ENCODE results near the gene AKR1E2.

The AKR1E2 gene

DNA sequence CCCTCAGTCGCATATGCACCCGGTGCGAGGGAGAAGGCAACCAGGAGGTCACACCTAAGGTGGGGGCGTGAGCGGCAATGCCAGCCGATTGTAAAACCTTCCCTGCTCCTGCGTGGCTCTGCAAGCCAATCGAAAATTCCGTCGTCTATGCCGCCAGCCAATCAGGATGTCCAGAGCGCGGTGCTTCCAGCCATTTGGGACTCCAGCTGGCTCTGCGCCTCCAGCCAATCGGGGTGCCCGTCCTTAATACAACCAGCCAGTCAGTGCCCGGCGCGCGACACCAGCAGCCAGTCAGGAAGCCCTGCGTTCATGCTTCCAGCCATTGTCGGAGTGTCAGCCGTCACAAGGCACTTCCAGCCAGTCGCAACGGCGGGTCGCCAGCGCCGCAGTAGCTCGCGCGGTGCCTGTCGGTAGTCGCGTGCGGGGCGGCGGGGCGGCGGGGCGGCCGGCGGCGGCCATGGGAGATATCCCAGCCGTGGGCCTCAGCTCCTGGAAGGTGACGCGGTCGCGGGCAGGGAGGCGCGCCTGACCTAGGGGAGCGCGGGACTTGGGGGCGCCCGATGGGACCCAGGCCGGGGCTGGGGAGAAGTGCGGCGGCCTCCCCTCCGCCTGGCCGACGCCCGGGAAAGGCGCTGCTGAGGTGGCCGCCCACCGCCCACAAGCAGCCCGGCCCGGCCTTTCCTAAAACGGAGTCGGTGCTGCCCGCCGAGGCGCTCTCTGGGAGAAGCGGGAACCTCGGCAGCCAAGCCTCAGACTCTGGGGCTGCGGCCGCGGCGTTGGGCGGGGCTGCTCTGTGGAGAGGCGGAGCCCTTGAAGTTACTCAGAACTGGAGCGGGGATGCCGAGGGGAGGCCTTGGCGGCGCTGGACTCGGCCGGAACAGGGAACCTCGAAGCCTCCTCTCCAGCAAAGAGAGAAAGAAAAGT, at the start of gene AKR1E2:
TSS of gene AKR1E2 (plus strand) at position 340 of the 924 bp plus-strand sequence. CDS start at position 458, 118 bp downstream.
- DNase-seq (ENCODE audit: low read depth): peak; percentile 81

DNA sequence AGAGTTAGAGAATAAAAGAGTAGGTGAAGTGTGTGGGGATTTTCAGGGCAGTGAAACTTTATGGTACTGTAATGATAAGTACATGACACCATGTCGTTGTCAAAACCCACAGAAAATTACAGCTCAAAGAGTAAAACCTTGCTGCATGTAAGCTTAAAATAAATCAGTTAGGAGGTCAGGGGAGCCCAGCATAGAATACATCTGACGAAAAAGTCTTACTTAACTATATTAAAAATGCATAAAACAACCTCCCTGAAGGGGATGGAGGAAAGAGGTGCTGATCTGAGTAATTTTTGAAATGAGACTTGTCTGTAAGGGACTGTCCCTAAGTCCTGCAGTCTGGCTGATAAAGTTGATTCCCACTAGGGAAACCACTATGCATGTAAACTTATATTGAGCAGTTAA, 49.8 kb upstream of the AKR1E2 start:
- no peak for DNase-seq (ENCODE audit: low read depth)

DNA sequence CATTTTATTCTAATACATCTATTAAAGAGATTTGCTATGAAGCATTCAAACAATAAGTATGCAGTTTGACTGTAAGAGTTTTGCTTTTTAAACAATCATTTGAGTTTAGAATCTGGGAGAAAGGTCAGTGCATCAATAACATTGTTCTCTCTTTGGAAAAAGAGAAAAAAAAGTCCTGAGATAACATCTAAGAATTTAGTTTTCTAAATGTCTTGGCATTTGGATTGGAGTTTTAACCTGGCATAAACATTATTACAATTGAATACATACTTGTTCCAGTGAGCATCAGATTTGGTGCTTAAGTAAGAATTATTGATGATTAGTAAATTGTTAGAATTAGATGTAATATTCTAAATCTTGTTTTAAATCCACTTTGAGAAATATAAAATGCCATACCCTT, 47.2 kb upstream of the AKR1E2 start:
- DNase-seq (ENCODE audit: low read depth): no peak

DNA sequence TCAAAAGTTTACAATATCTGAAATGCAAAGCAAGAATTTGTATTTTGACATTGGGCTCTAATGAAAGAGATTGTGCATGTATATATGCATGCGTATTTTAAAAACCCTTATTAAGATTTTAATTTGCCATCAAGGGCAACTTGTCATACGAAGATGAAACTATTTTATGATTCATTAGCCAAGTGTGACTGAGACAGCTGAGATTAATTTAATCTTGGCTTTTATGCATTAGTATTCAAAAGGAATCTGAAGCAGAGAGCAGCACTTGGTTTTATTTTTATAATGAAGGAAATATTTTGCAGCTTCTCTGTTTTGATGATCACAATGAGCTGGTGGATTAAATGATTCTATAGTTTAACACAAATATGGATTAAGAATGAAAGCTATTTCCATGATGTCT, 45.9 kb upstream of the AKR1E2 start:
- no peak for DNase-seq (ENCODE audit: low read depth)

DNA sequence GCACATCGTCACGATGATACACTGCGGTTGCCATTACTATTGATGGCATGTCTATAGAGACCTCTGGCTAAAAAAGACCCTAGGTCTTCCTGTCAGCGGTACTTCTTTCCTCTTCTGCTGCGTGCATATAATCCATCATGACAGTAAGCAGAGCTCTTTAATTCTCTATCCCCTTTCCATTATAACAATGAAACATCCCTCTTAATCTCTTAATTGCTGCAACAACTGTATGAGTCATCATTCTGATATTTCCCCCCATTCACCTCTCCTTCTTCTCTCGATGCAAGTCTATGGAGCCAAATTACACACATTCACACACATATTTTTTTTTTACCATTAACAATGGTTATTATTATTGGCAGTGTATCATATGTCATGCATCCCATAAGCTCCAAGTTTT, 45.2 kb upstream of the AKR1E2 start:
- DNase-seq (ENCODE audit: low read depth): no peak

DNA sequence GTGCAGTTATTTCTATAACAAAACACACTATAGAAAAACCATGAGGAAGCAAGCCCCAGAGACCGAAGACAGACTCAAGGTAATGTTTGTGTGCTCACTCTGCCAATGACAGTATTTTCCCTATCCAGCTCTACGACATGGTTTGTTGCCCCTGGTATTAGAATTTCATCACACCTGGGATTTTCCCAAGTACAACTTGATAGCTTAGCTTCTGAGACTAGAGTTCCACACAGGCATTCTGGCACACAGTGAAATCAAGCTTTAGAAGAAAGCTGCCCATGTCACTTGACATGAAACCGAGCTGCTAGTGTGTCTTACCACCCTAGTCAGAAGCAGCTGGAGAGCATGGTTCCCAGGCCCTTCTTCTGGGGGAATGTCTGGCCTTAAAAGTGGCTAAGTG, 44.1 kb upstream of the AKR1E2 start:
- no peak for DNase-seq (ENCODE audit: low read depth)

DNA sequence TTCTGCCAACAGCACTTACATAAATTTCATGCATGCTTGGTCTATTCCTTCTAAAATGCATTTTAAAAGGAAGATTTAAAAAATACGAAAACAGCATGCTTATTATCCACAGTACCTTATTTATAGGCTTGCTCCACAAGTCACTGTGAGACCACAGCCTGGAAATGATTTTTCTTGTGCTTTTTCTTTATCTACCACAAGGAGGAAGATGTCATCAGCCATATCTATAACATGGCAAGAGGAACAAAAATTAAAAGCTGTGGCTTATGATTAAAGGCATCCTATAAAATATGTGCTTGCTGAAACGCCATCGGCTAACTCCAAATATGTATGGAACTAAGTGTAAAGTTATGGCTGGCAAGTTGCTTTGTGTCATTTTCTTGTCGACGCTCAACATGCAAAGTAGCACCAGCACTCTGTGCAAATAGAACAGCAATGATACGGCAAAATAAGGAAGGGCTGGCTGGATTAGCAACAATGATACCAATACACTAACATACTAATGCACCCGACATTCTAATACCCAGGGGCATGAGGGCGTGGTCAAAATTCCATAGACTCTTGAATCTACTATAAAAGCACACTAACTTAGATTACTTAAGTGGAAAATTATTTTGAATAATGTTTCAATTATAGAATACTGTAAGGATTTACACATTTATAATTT, 41.2 kb upstream of the AKR1E2 start:
- DNase-seq (ENCODE audit: low read depth): no peak

DNA sequence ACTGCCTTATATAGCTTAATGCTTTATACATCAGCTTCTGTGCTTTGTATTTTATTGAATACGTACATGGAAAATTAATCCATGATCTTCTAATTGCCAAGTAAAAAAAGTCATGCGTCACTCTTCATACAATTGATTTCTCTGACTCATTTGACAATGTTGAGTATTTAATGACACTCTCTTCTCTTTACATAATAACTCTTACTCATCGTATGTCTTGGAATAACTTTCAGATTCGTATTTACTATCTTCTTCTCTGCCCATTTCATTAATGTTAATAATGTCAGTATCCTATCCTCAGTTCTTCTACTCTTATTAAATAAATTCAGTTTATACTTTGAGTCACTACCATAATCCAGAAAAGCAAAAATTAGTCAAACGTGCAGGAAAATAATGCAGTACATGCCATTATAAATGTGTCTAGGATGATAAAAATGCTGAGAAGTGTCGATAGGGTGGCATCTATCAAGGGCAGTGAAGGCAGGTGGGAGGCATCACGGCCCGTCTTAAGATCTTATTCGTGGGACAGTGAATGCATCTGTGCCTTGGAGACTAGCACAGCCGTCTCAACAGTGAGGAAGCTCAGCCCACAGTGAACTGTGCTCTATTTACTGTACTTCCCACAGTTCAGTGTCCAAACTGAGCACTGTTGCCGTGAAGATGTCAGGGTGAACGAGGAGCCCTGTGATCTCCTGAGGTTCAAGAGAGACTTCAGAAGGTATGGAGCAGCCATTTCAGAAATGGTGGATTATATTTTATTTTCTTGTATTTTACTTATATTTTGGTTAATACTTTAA, 39.8 kb upstream of the AKR1E2 start:
- no peak for DNase-seq (ENCODE audit: low read depth)

DNA sequence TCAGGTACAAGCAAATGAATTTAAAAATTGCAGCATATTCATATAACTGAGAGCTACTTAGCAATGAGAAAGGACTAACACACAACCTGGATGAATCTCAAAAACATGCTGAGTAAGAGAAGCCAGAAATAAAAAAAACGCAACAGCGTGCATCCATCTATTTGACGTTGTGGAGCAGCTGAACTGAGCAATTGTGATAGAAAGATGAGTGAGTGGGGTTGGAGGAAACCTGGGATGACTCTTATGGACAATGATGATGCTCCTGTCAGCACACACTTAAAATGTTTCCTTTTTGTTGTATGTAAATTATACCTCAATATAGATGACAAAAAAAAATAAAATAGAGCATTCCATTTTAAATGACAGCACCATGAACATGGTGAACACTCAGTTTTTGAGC, 36.0 kb upstream of the AKR1E2 start:
- no peak for DNase-seq (ENCODE audit: low read depth)

DNA sequence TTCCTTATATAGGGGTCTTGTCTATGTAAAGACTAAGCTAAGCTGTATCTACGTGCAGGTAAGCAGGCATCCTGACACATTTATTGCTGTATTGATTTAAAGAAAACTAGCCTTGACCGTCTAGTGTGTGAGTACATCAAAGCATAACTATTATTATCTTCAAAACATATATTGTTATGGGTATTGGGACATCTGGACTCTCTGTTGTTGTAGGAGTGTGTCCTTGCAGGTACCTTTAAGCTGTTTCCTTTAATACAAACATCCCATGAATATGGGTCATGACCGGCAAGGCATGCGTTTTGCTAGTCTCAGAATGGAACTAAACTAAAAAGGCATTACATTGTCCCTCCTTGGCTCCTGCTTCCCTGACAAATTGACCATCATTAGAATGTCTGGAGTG, 35.1 kb upstream of the AKR1E2 start:
- DNase-seq (ENCODE audit: low read depth): no peak

DNA sequence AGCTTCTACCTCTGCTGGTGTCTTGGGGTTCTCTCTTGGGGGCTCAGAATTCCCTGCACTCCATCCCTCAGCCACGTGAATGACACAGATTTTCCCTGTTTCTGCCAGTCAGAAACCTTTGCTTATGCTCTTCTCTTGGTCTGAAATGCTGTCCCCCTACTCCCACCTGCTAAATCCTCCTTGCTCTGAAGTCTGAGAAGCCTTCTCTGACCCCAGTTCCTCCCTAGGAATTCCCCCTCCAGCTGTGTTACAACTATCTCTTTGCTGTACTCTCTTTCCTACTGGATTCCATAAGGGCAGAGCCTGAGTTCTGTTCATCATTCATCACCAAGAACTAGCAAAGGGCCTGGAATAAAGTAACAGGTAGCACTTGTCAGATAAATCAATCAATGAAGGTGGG, 33.6 kb upstream of the AKR1E2 start:
- DNase-seq (ENCODE audit: low read depth): no peak

DNA sequence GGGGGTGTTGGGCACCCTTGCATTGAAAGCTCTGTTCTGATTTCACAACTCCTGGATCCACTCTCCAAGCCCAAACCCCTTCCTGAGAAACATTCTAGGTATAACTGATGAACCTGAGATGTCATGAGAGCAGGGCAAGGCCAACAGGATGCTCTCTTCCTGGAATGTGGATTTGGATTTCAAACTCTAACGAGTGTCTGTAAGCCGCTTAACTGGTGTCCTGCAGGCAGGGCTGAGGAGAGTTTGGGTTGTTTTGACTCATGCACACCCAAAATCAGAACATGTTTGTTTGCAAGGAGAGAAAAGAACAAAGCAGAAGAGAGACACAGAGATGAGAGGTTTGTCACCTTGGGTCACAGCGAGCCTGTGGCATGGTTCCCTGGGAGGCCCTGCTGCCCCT, 24.6 kb upstream of the AKR1E2 start:
- DNase-seq (ENCODE audit: low read depth): no peak

DNA sequence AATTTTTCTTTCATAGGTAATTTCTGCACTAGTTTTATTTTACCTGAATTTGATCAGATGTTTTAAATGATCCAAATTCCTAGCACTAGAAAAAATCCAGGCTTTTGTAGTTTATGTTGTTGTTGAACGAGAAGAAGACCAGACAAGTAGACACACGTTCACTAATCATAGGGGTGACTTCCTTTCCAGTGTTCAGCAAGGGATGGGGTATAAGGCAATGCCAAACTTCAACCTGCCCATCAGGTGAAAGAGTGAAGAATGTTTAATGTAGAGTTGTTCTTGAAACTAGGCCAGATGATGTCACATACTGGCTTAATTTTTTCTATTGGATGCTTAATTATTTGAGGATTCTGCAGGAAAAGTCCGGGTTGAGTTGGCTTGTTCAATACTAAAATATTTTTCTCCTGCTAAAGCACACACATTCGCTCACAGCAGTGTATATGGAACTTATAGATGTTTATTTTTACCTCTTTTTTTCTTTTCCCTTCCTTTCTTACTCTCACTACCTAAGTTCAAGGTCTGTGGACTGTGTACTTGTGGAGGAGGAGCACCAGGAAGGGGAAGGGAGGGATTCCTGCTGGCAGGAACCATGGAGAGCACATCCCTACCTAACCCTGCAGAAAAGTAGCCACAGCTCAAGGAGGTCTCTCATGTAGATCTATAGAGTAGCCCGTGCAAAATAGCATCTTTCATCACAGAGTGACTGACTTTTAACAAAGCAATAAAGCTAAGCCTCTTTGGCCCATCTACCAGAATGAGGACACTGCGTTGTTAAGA, 23.1 kb upstream of the AKR1E2 start:
- no peak for DNase-seq (ENCODE audit: low read depth)

DNA sequence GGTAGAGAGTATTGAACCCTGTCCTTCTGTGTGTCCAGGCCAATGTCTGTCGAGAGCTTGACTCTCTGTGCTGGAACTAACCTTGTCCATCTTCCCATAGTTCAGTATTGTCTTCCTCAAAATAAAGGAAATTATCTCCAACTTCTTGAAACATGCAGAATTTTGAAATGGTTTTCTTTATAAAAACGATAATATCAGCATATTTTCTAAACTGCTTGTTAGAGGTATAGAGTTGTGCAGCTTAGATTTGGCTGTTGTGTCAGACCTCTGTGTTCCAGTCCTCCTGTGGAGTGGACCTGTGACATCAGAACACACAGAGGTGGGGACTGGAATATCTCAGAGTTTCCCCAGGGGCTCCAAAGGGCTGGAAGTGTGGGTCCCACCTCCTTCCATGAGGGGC, 22.2 kb upstream of the AKR1E2 start:
- no peak for DNase-seq (ENCODE audit: low read depth)

DNA sequence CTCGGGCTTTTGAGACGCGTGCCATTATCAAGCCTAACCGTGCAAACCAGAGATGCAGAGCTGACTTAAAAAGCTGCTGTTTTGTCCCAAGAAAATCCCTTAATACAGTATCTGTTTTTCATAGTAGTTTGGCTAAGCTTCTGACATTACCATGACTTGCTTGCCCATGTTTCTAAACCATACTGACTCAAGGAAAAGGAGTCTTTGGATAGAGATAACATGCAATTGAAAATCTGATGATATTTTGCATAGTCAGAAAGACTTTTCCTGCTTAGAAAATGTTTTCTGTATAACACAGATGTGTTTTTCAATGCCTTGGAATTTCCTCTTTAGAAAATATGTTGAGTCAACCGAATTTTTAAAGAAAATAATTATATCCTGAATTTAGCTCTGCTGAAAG, 21.5 kb upstream of the AKR1E2 start:
- DNase-seq (ENCODE audit: low read depth): peak; percentile 60

DNA sequence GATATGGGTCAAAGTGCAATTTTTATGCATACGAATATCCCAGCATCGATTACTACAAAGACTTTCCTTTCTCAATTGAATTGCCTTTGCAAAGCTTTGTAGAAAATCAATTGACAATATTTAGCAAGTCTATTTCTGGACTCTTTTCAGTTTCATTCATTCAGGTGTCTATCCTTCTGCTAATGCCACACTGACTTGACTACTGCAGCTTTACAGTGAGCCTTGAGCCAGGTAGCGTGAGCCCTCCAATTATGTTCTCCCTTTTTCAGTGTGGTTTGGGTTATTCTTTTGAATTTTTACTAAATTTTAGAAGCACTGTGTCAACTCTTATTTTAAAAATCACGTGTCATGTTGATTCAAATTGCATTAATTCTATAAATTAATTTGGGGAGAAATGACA, 19.5 kb upstream of the AKR1E2 start:
- no peak for DNase-seq (ENCODE audit: low read depth)

DNA sequence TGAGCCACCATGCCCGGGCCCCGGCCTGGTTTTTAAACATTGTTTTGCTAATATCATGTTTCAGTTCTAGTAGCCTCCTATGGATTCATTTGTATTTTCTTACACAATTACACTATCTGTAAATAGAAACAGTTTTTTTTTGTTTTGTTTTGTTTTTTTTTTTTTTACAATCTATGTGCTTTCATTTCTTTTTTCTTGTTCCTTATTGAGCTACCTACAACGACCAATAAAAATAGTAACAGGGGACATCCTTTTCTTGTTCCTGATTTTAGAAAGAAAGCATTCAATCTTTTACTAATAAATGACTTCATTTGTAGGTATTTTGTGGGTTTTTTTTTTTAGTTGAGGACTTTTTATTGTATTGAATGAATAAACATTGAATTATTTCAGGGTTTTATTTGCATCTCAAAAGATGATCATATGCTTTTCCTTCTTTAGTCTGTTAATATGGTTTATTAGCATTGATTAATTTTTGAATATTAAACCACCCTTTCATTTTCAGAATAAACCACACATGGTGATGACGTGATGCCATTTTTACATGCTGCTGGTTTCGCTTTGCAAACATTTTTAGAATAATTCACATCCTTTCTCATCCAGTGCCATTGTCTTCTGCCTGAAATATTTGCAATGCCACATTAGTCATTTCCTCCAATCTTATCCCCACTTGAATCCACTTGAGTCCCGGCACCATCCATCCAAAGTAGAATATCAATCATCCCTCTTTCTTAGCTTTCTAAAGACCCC, 18.1 kb upstream of the AKR1E2 start:
- peak; percentile 65 for DNase-seq (ENCODE audit: low read depth)

DNA sequence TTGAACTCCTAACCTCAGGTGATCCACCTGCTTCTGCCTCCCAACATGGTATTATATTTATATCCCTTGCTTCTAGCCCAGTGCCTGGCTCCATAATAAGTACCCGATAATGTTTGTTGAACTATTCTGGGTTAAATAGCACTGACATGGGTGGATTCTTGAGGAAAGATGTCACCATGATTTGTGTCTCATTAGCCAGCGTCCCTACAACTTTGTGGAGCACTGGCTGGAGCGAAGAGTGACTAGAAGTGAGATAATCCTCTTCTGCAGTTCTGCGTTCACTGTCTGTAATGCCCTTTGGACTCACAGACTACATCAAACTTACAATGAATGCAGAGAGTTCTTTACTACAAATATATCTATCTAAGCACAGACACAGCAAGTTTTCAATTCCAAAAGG, 16.9 kb upstream of the AKR1E2 start:
- no peak for DNase-seq (ENCODE audit: low read depth)

DNA sequence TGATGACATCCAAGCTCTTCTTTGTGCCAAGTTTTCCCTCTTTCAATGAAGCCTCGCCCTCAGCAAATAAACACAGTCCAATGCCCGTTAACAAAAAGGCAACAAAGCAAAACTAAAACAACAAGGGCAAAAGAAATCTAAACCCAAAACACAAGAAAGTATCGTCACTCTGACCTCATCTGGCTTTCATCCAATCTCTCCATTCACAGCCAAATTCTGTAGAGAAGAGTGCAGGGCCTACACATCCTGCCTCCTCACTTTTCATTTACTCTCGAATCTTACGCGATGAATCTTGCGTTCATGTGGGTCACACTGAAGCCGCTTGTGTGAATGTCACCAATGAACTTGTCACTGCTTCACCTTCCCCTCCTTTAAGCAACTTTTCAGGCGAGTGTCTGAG, 15.9 kb upstream of the AKR1E2 start:
- DNase-seq (ENCODE audit: low read depth): no peak

DNA sequence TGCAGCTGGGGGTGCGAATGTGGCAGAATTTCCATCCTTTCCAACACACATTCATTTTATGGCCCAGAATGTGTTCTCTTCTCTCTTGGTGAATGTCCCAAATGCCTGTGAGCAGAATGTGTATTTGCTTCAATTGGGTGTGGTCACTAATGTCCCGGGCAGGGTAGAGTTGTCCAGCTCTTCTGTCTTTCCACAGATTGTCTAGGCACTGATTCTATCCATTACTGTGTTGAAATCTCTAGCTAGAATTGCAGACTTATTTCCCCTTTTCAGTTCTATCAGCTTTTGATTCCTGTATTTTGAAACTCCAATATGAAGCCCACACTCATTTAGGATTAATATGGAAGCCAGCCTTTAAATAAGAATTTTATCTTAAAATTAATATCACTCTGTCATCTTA, 14.0 kb upstream of the AKR1E2 start:
- DNase-seq (ENCODE audit: low read depth): no peak

DNA sequence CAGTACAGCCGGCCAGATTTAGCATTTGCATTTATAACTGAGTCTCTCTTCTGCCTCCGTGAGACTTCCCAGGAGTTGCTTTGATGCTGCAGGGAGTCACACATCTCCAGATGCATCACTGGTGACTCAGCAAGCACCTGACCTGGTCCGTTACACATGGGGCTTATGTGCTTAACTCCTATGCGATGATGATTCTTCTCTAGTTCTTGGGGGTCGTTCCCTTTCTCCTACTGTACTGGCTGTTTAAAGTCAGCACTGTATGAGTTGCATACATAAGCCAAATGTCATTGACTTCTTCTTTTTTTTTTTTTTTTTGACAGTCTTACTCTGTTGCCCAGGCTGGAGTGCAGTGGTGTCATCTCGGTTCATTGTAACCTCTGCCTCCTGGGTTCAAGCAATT, 13.0 kb upstream of the AKR1E2 start:
- no peak for DNase-seq (ENCODE audit: low read depth)

Measured in GM04503 (cell line).